ENCODE data around the gene GRIN1.

GRIN1 gene

DNA sequence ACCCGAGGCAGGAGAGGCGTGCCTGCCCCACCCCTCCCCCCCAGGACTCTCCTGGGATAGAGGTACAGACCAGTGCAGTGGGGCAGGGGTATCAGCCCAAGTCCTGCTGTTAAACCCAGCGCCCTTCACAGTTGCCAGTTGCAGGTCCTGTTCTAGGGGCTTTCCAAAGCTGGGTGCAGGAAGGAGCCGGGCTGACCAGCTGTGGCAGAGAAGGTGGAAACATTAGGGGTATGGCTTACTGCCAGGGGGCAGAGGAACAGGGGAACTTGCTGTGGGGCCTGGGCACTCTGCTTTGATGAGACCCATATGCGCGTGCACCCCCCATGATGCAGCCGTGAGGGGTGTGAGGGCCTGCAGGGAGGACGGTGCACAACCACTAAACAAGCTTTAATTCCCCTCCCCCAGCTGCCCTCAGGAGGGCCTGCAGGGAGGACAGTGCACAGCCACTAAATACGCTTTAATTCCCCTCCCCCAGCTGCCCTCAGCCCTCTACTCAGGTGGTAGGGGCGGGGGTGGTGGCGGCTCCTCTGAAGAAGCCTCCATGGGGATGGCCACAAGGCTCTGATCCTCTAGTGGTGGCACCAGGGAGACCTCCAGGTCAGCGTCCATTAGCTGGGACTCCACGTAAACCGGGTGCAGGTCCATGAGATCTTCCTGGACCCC, 31.7 kb downstream of the GRIN1 start:
- in situ Hi-C loops (cut with HindIII; ENCODE audit: low sequenced_read_pairs), result no loop called here
- DNase-seq (ENCODE audit: low read depth), result no peak
- no peak overlapping the region for H3K4me3 ChIP-seq (ENCODE audit: low read depth, low read length)
- TF ChIP-seq CTCF (IDR thresholded peaks at IDR 0.05; ENCODE audit: low read depth, low read length, missing control alignments), result no peak

GRCh38 chr9:137171149-137171900, 32.4 kb downstream of the GRIN1 start:
- in situ Hi-C loops (cut with HindIII; ENCODE audit: low sequenced_read_pairs), result no loop called here
- DNase-seq (ENCODE audit: low read depth), result no peak
- no peak overlapping the region for H3K4me3 ChIP-seq (ENCODE audit: low read depth, low read length)
- no peak for TF ChIP-seq CTCF (IDR thresholded peaks at IDR 0.05; ENCODE audit: low read depth, low read length, missing control alignments)

GRCh38 chr9:137172901-137173795, 34.2 kb downstream of the GRIN1 start:
- in situ Hi-C loops (cut with HindIII; ENCODE audit: low sequenced_read_pairs), result no loop called here
- TF ChIP-seq CTCF (IDR thresholded peaks at IDR 0.05; ENCODE audit: low read depth, low read length, missing control alignments), result no peak

DNA sequence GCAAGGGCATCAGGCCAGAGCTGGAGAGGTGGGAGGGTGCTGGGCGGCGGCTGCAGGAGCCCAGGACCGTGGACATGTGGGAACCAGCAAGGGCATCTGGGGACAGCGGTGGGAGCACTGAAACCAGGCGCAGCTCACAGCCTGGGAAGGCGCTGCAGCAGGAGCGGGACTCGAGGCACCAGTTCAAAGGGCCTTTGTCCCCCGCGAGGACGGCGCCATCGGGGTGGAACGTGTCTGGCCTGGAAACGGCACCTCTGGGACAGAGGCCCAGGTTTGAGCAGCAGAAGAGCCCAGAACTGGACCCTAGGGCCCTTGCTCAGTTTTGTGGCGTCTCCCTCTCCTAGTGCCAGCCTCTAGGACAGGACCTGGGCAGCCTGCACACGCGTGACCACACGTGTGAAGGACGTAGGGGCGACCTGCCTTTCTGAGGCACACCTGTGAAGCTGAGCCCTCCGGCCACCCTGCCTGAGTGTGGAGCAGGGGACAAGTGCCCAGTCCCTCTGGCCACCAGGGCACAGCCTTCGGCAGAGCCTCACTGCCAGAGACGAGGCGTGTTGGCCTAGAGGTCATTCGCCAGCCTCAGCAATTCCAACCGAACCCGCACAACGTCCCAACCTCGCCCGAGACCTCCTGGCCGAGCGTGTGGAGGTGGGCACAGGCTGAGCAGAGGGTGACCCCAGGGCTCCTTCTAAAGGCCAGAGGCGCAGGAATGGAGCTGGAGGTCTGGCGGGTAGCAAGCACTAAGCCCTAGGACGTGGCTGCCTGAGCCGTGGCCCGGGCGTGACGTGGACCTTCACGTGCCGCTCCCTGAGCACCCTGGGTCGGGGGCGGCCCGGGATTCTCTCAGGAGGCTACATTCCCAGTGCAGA, 35.1 kb downstream of the GRIN1 start:
- H3K4me3 ChIP-seq (ENCODE audit: low read depth, low read length), result no peak overlapping the region
- TF ChIP-seq CTCF (IDR thresholded peaks at IDR 0.05; ENCODE audit: low read depth, low read length, missing control alignments), result no peak
- in situ Hi-C loops (cut with HindIII; ENCODE audit: low sequenced_read_pairs), result no loop called here
- DNase-seq (ENCODE audit: low read depth), result no peak

More at GRCh38 chr9:137172901-137173795, 34.2 kb downstream of the GRIN1 start:
- DNase-seq (ENCODE audit: low read depth), result no peak
- H3K4me3 ChIP-seq (ENCODE audit: low read depth, low read length), result no peak overlapping the region

DNA sequence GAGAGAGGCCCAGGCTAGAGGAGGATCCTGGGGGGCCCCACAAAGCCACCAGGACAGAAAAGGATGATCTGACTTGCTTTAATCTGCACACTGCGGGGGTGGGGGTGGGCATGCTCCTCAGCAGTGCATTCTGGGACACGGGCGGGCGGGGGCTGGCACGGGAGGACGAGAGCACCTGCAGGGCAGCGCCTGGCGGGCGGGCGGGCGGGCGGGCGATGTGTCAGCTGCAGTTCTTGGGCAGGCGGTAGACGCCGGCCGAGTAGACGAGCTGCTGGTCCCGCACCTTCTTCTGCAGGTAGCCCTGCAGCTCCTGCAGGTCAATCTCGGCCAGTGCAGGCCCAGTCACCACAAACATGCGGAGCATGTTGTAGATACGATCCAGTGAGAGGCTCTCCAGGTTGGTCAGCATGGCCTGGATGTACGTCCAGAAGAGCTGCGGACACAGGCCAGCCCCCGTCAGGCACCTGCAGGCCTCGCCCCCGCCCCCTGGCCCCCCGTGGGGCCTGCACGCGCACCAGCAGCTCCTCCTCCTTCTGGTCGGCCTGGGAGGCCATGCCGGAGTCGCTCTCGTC, 35.9 kb downstream of the GRIN1 start:
- H3K4me3 ChIP-seq (ENCODE audit: low read depth, low read length), result no peak overlapping the region
- TF ChIP-seq CTCF (IDR thresholded peaks at IDR 0.05; ENCODE audit: low read depth, low read length, missing control alignments), result no peak
- no peak for DNase-seq (ENCODE audit: low read depth)
- in situ Hi-C loops (cut with HindIII; ENCODE audit: low sequenced_read_pairs), result no loop called here
